ENCODE measurements around the gene PIP4P1.
"Not testable (repeated sequence)": the region's sequence is repeated elsewhere in the genome, so short reads cannot be mapped to it uniquely, and the experiment has no call there.

Gene PIP4P1

GRCh38 chr14:20461225-20462141 lies at the start of gene PIP4P1:
TSS of gene PIP4P1 (minus strand) at chr14:20461434. CDS start at chr14:20461325, 109 bp downstream.
- ATAC-seq, result peak; percentile 98
- TF ChIP-seq ISL1 (CRISPR knock-in tag; IDR thresholded peaks at IDR 0.05) (no peak), OSR1 (CRISPR knock-in tag; IDR thresholded peaks at IDR 0.05) (no peak), TOX (CRISPR knock-in tag; IDR thresholded peaks at IDR 0.05; ENCODE audit: borderline replicate concordance) (no peak), CREB5 (CRISPR knock-in tag; IDR thresholded peaks at IDR 0.05; ENCODE audit: low read depth) (no peak), RARB (CRISPR knock-in tag; IDR thresholded peaks at IDR 0.05) (no peak), CSRNP3 (CRISPR knock-in tag; IDR thresholded peaks at IDR 0.05) (no peak), TCF4 (CRISPR knock-in tag; IDR thresholded peaks at IDR 0.05; ENCODE audit: borderline replicate concordance) (peak; percentile 24; the same call in 1 of the 2 replicates), ZFP30 (CRISPR knock-in tag; IDR thresholded peaks at IDR 0.05) (no peak), BACH2 (CRISPR knock-in tag; IDR thresholded peaks at IDR 0.05; ENCODE audit: borderline replicate concordance) (no peak), ARNTL (CRISPR knock-in tag; IDR thresholded peaks at IDR 0.05; ENCODE audit: borderline replicate concordance, low read depth) (peak; percentile 90), POU6F1 (CRISPR knock-in tag; IDR thresholded peaks at IDR 0.05; ENCODE audit: borderline replicate concordance, low read depth) (no peak), GLIS3 (CRISPR knock-in tag; IDR thresholded peaks at IDR 0.05) (no peak), ZFP3 (CRISPR knock-in tag; IDR thresholded peaks at IDR 0.05) (peak; percentile 52; the same call in 1 of the 2 replicates), PATZ1 (CRISPR knock-in tag; IDR thresholded peaks at IDR 0.05; ENCODE audit: borderline replicate concordance) (no peak), CSDC2 (CRISPR knock-in tag; IDR thresholded peaks at IDR 0.05) (peak; percentile 85), TSHZ2 (CRISPR knock-in tag; IDR thresholded peaks at IDR 0.05) (peak; percentile 85), ZC3H10 (CRISPR knock-in tag; IDR thresholded peaks at IDR 0.05) (no peak), ZNF70 (CRISPR knock-in tag; IDR thresholded peaks at IDR 0.05) (no peak), PPARA (CRISPR knock-in tag; IDR thresholded peaks at IDR 0.05; ENCODE audit: borderline replicate concordance) (peak; percentile 90; the same call in 1 of the 2 replicates), ESRRG (CRISPR knock-in tag; IDR thresholded peaks at IDR 0.05) (no peak), ZNF565 (CRISPR knock-in tag; conservative IDR thresholded peaks at IDR 0.05; ENCODE audit: low read depth) (0 out of 2 replicates have a peak, but pooled peaks have one; percentile 60), ZNF8 (CRISPR knock-in tag; IDR thresholded peaks at IDR 0.05) (no peak), SNAI2 (CRISPR knock-in tag; IDR thresholded peaks at IDR 0.05) (no peak)

GRCh38 chr14:20508367-20508766 lies 47.1 kb upstream of the PIP4P1 start:
- TF ChIP-seq TSHZ2 (CRISPR knock-in tag; IDR thresholded peaks at IDR 0.05) (no peak), ESRRG (CRISPR knock-in tag; IDR thresholded peaks at IDR 0.05) (no peak), PPARA (CRISPR knock-in tag; IDR thresholded peaks at IDR 0.05; ENCODE audit: borderline replicate concordance) (no peak), ISL1 (CRISPR knock-in tag; IDR thresholded peaks at IDR 0.05) (no peak), ARNTL (CRISPR knock-in tag; IDR thresholded peaks at IDR 0.05; ENCODE audit: borderline replicate concordance, low read depth) (no peak), TOX (CRISPR knock-in tag; IDR thresholded peaks at IDR 0.05; ENCODE audit: borderline replicate concordance) (no peak), CSDC2 (CRISPR knock-in tag; IDR thresholded peaks at IDR 0.05) (no peak), POU6F1 (CRISPR knock-in tag; IDR thresholded peaks at IDR 0.05; ENCODE audit: borderline replicate concordance, low read depth) (no peak), GLIS3 (CRISPR knock-in tag; IDR thresholded peaks at IDR 0.05) (no peak)
- no peak for ATAC-seq

- ATAC-seq, result not testable (repeated sequence)
These were observed 46.3 kb upstream of the PIP4P1 start for GRCh38 chr14:20507537-20507936.

Data from SK-N-SH treated with all-trans-retinoic acid at 6 μM for 48 hours (cell line).